Fibroblast of pulmonary artery (primary cell): ENCODE results near the gene ESR2.
A peak's percentile ranks its signal among the peaks of the same experiment; 100 is the strongest.

ENCODE experiments used
- DNase-seq: peaks from one replicate; pipeline ENCODE4 v3.0.0-alpha.2; 2010; ENCODE audit warnings: low read depth
- H3K4me3 ChIP-seq: replicated peaks from 2 replicates; pipeline ENCODE4 v1.5.1; 2011; ENCODE audit warnings: low read depth, mild to moderate bottlenecking, control low read depth, low read length, moderate library complexity
- TF ChIP-seq, protein P1 (sequence below): IDR thresholded peaks from 2 replicates; pipeline ENCODE4 v1.5.1; 2011; ENCODE audit warnings: mild to moderate bottlenecking, control low read depth, low read length, inconsistent platforms; ENCODE audit errors: missing control alignments

Gene ESR2

DNA sequence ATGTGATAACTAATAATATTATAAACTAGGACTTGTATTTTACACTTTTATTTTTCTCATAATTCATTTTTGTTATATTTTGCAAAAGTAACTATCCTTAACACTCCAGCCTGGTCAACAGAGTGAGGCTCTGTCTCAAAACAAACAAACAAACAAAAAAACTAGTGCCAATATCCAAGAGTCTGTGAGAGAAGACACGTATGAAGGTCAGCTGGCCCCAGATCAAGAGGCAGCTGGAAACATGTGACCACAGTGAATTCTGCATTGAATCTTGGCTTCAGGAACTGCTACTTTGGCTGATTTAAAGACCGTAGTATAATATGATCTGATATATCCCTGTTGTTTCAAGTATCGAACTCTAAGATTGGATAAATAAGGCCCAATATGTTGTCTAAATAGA lies 47.0 kb downstream of the ESR2 start:
- TF ChIP-seq, protein P1, sequence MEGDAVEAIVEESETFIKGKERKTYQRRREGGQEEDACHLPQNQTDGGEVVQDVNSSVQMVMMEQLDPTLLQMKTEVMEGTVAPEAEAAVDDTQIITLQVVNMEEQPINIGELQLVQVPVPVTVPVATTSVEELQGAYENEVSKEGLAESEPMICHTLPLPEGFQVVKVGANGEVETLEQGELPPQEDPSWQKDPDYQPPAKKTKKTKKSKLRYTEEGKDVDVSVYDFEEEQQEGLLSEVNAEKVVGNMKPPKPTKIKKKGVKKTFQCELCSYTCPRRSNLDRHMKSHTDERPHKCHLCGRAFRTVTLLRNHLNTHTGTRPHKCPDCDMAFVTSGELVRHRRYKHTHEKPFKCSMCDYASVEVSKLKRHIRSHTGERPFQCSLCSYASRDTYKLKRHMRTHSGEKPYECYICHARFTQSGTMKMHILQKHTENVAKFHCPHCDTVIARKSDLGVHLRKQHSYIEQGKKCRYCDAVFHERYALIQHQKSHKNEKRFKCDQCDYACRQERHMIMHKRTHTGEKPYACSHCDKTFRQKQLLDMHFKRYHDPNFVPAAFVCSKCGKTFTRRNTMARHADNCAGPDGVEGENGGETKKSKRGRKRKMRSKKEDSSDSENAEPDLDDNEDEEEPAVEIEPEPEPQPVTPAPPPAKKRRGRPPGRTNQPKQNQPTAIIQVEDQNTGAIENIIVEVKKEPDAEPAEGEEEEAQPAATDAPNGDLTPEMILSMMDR: no peak
- no peak for DNase-seq
- H3K4me3 ChIP-seq: no peak overlapping the region

DNA sequence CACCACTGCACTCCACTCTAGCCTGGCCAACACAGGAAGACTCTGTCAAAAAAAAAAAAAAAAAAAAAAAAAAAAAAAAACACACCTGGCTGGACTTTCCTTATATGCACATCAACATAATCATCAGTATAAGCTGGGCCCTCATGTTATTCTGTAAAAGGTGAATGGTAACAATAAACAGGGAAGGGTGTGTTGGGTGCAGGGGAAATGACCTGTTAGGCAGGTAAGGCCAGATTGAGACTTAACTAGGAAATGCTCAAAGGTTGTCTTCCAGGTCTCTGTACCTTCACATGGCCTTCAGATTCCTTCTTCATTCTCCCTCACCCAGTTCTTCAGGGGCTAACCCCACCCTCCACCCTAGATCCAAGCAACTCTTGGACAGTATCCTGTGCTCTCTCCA lies 47.5 kb downstream of the ESR2 start:
- H3K4me3 ChIP-seq: no peak overlapping the region
- no peak for DNase-seq
- TF ChIP-seq, protein P1: no peak

DNA sequence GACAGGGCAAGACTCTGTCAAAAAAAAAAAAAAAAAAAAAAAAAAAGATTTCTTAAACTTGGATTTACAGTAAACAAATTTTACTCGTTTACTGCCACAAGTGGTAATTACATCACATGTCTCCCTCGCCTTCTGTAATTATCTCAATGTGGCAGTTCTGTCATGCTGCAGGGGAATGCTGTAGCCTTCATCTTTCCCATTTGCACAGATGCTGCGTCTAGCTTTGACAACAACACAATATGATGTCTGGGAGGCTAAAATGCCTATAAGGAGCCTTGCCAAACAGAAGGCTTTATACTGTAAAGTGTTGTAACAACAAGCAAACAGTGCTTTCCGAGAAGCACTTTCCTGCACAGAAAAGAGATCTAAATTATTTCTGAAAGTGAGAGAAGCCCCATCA lies 48.7 kb downstream of the ESR2 start:
- no peak for DNase-seq
- H3K4me3 ChIP-seq: no peak overlapping the region
- TF ChIP-seq, protein P1: no peak

DNA sequence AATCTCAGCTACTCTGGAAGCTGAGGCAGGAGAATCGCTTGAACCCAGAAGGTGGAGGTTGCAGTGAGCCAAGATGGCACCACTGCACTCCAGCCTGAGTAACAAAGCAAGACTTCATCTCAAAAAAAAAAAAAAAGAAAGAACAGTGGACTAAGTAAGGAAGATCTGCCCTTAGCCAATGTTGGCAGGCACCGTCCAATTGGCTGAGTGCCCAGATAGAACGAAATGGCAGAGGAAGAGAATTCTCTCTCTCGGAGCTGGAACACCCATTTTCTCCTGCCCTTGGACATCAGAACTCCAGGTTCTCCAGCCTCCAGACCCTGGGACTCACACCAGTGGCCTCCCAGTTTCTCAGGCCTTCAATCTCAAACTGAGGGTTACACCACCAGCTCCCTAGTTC lies 49.9 kb downstream of the ESR2 start:
- H3K4me3 ChIP-seq: no peak overlapping the region
- TF ChIP-seq, protein P1: no peak
- DNase-seq: peak; percentile 62

DNA sequence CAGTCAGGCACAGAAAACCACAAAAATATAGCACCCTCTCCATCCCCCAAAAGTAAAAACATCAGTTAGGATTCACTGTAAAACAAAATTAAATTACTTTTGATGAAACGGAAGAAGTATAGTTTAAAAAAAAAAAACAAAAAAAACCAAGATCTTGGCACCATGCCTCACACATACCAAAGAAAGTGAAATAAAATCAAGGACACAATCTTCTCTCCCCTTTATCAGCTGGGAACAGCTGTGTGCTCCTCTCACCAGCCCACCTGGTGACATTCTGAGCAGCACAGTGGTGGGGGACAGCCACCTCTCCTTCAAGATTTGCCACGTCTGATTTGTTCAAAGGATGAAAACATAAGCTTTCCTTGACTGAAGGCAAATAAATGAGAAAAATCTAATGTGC lies 55.5 kb downstream of the ESR2 start:
- TF ChIP-seq, protein P1: no peak
- no peak overlapping the region for H3K4me3 ChIP-seq
- DNase-seq: no peak

DNA sequence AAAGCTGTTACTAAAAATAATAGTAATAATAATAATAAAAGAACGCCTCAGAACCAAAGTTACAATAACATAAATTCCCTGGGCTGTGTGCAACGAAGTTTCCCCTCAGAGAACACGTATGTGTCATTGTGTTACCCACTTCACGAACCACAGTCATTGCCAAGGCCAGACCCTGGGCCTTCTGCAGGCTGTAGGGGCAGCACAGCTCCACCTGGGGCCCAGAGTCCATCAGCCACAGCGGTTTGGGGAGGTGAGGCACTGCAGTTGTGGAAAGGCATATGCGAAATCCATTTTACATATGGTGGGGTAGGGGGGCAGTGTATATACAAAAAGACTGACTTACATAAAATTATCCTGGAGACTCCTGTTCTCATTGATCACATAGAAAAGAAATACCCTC lies 56.1 kb downstream of the ESR2 start:
- H3K4me3 ChIP-seq: no peak overlapping the region
- DNase-seq: no peak
- TF ChIP-seq, protein P1: no peak
